GM19397 (cell line): ENCODE measurements around the gene AP1M1.

ENCODE experiments used
- ATAC-seq: cut with Tn5 transposase; IDR thresholded peaks from one replicate; pipeline ENCODE4 v1.9.1; 2021; ENCODE audit warnings: mild to moderate bottlenecking, moderate library complexity; ENCODE audit not compliant: unreplicated experiment

The AP1M1 gene

GRCh38 chr19:16228637-16229321 lies 31.1 kb downstream of the AP1M1 start:
- no peak for ATAC-seq

- no peak for ATAC-seq
Observed at GRCh38 chr19:16229322-16229641, 31.6 kb downstream of the AP1M1 start.

DNA sequence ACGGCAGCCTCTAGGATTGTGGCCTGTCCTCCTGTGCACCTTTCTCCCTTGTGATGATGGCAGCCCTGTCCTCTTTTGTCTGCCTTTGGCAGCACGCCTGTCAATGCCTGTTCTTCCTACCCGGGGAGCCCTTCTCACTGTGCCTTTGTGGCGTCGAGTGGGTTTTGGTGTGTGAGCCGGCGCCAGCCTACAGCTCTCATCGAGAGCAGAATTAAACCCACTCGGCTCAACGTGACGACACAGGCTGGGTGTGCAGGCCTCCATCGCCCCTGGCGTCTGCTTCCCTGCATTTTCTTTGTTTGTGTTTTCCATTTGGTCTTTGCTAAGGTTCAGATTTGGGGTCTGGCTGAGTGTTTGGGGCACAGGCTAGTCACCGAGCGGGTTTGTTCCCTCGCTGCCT lies 34.4 kb downstream of the AP1M1 start:
- no peak for ATAC-seq

GRCh38 chr19:16232568-16232967 lies 34.9 kb downstream of the AP1M1 start:
- no peak for ATAC-seq

- no peak for ATAC-seq
Observed at GRCh38 chr19:16233081-16233776, 35.5 kb downstream of the AP1M1 start.

GRCh38 chr19:16233836-16234551 lies 36.3 kb downstream of the AP1M1 start:
- no peak for ATAC-seq

- ATAC-seq, result no peak
Observed at GRCh38 chr19:16234552-16235445, 37.1 kb downstream of the AP1M1 start.

GRCh38 chr19:16235811-16236652 lies 38.3 kb downstream of the AP1M1 start:
- no peak for ATAC-seq

- ATAC-seq, result no peak
Observed at GRCh38 chr19:16244091-16244490, 46.4 kb downstream of the AP1M1 start.

DNA sequence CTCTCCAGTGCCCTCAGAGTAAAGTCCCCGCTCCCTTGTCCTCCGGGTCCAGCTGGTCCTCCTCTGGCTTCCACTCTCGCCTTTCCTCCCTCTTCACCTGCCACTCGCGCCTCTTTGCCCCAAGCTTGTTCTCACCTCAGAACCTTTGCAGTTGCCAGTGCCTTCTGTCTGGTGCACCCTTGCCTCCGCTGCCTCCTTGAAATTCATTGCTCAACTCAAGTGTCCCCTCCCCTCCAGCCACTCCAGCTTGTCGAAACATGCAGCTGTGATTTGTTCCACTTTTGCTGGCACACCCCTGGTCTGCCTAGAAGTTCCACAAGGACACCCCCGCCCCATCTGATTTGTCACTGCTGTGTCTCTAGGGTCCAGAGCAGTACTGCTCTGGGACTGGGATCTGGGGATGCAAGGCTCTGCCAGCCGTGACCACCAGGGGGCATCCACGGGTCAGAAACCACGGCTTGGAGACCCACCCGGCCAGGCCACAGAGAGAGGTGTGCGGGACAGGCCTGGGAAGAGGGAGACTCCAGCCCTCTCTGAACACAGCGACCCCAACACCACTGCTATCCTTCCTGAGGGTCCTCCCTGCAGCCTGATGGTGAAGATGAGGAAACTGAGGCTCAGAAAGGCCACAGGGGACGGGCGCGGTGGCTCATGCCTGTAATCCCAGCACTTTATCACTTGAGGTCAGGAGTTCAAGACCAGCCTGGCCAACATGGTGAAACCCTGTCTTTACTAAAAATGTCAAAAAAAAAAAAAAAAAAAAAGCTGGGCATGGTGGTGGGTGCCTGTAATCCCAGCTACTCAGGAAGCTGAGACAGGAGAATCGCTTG lies 49.9 kb downstream of the AP1M1 start:
- no peak for ATAC-seq

DNA sequence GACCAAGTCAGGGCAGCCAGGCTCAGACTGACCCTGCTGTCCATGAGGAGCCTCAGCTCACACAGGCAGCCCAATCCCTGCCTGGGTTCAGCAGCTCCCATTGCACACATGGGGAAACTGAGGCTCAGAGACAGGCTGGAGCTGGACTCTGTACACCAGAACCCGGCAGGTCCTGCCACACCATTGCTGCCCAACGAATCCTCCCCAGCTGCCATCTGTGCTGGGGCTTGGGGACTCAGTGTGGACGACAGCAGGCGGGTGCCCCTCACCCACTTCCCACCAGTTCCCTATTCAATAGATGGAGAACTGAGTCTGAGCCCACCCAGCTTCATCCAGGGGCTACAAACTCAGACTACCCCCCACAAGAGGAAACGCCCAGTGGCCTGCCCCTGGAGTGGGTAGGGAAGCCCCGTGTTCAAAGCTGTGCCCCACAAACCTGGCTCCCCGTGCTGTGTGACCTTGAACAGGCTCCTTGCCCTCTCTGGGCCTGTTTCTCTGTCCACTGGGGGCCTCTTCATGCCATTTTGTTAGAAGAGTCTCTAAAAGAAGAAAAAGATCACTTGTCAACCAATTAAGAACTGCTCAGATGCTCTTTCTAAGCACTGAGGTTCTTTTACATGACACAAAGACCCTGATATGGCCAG lies 50.8 kb downstream of the AP1M1 start:
- ATAC-seq, result no peak

DNA sequence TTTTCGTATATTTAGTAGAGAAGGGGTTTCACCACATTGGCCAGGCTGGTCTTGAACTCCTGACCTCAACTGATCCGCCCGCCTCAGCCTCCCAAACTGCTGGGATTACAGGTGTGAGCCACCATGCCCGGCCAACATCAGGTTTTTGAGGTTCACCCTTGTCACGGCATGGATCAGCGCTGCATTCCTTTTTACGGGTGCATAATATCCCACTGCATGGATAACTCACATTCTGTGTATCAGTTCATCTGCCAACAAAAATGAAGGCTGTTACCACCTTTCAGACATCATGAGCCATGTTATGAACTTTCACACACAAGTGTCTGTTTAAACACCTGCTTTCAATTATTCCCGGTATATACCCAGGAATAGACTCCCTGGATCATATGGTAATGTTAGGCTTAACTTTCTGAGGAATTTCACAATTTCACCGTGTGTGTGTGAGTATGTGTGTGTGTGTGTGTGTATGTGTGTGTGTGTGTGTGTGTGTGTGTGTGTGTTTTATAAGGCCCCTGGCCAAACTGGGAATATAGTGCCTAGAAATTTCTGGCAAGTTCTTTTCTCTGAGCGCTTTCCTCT lies 52.2 kb downstream of the AP1M1 start:
- ATAC-seq, result no peak

DNA sequence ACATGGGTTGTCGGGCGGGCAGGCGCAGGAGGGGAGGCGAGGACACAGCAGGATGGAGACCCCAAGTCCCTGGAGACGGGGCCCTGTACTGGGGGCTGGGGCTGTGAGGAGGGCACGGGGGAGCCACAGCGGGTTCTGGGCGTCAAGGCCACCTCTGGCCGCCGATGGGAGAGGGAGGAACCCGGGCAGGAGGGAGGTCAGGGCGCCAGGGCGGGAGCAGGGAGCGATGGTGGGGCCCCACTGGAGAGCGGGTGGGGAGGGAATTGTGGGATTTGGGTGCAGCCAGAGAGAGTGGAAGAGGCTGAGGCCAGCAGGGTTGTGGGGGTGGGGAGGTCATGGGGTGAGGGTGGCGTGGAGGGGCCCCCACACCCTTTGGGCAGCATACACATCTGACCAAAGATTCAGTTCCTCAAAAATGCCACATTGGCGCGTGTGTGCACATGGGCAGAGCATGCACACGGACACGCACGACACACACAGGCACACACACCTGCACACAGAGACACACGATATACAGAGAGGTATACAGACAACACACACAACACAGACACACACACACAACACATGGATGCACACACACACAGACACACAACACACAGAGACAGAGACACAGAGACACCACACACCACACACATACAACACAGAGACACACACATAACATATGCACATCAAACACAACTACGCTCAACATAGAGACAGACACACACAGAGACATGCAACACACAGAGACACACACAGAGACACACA lies 54.9 kb downstream of the AP1M1 start:
- no peak for ATAC-seq

- ATAC-seq, result no peak
Observed at GRCh38 chr19:16254851-16255408, 57.2 kb downstream of the AP1M1 start.

- no peak for ATAC-seq
Observed at GRCh38 chr19:16257509-16258002, 59.8 kb downstream of the AP1M1 start.

DNA sequence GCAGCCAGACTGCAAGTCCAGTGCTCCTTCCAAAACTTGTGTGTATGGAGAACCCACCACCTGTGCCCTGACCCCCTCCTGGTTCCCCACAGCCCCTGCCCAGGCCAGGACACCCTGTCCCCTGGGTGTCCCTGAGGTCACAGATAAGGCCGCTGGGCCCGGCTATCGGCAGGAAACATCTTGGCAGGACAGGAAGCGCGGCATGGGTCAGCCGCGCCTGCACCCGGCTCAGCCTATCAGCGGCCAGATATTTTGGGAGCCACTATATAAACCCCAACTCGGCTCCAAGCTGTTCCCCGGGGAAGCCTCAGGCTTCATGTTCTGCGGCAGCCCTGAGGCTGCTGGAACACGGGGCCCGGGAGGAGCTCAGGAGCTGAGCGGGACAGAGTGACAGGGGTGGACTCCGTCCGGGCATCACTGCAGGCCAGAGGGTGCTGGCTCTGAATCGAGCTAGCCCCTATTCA lies 60.8 kb downstream of the AP1M1 start:
- ATAC-seq, result no peak
